Activated CD8-positive, alpha-beta T cell treated with anti-CD3 and anti-CD28 coated beads, Interleukin-2, amount 10 ng/mL, durations not matched to agents 7 days and 5 days (primary cell): ENCODE results near the gene TMEM62. TPM values are rescaled to one million over a fixed set of nuclear protein-coding genes. Genes with fewer than 3 reads are reported as not detected.
"Not testable (repeated sequence)": the region's sequence is repeated elsewhere in the genome, so short reads cannot be mapped to it uniquely, and the experiment has no call there.

Source experiments
- ATAC-seq: fragments of 150-1000 bp; cut with Tn5 transposase; one replicate; pipeline ENCODE4 v1.10.0; 2021; ENCODE audit warnings: moderate library complexity
- CTCF ChIA-PET: fragments of 350-600 bp; sonication (Branson Sonifier 250); formaldehyde crosslinking; loops from one replicate; lab custom pipeline; 2021; ENCODE audit warnings: antibody characterized with exemption; lab: Charles Lee
- POLR2A ChIA-PET: fragments of 350-600 bp; sonication (Branson Sonifier 250); formaldehyde crosslinking; loops from one replicate; lab custom pipeline; 2021; ENCODE audit warnings: antibody characterized with exemption; lab: Charles Lee
- DNase-seq: peaks from one replicate; pipeline ENCODE4 v3.0.0-alpha.2; 2020
- H3K27ac Mint-ChIP-seq: one replicate; pipeline ENCODE4 v1.8.0; 2021; ENCODE audit warnings: mild to moderate bottlenecking, mixed read lengths
- H3K27me3 Mint-ChIP-seq: one replicate; pipeline ENCODE4 v1.8.0; 2021; ENCODE audit warnings: low read depth, mixed read lengths
- H3K36me3 Mint-ChIP-seq: one replicate; pipeline ENCODE4 v1.8.0; 2021; ENCODE audit warnings: low read depth, mixed read lengths
- H3K4me1 Mint-ChIP-seq: one replicate; pipeline ENCODE4 v1.8.0; 2021; ENCODE audit warnings: low read depth, mixed read lengths
- H3K4me3 Mint-ChIP-seq: one replicate; pipeline ENCODE4 v1.8.0; 2021; ENCODE audit warnings: mild to moderate bottlenecking, mixed read lengths
- H3K9me3 Mint-ChIP-seq: one replicate; pipeline ENCODE4 v1.8.0; 2022; ENCODE audit warnings: mixed read lengths; ENCODE audit not compliant: insufficient read depth
- total RNA-seq, 2 experiments: library from RNA; stranded (reverse); gene quantifications; one replicate each; pipeline ENCODE4 v1.2.3, GENCODE V29; 2021

The TMEM62 gene
- total RNA-seq, 2 experiments from 2014 or later: 20.4 to 21.9 TPM

GRCh38 chr15:43221422-43221821, 88.0 kb downstream of the TMEM62 start:
- peaks cover 6% of the 10 kb centered on the region for H3K4me1 Mint-ChIP-seq
- ChIA-PET POLR2A (no interaction called here), CTCF (interaction anchor here (6.5 to 13.2 kb wide), 2 partner anchors 47 to 63 kb away, joined by 155 to 274 read pairs; partner anchors contain the start of gene TGM5)
- H3K27me3 Mint-ChIP-seq: peaks cover 20% of the 10 kb centered on the region
- ATAC-seq: no peak
- H3K36me3 Mint-ChIP-seq: no peaks in the 10 kb centered on the region
- DNase-seq: no peak
- no peak overlapping the region for H3K4me3 Mint-ChIP-seq
- H3K27ac Mint-ChIP-seq: no peak overlapping the region
- no peaks in the 10 kb centered on the region for H3K9me3 Mint-ChIP-seq

GRCh38 chr15:43225201-43225949, 92.0 kb downstream of the TMEM62 start:
- Mint-ChIP-seq H3K9me3 (no peaks in the 10 kb centered on the region), H3K4me3 (no peak overlapping the region), H3K4me1 (peaks cover 6% of the 10 kb centered on the region), H3K27me3 (peaks cover 20% of the 10 kb centered on the region), H3K27ac (no peak overlapping the region), H3K36me3 (no peaks in the 10 kb centered on the region)
- CTCF ChIA-PET: interaction anchor here (0.6 to 13.2 kb wide), 45 partner anchors 11 to 579 kb away, joined by 3 to 274 read pairs (median 5); partner anchors contain the start of genes CCNDBP1, LCMT2, TGM5 and TUBGCP4
- POLR2A ChIA-PET: interaction anchor here (0.6 to 1.6 kb wide), 3 partner anchors 21 to 61 kb away, joined by 3 to 13 read pairs (median 3); no protein-coding TSS in a partner anchor
- DNase-seq: peak; percentile 78
- peak; percentile 99 for ATAC-seq

GRCh38 chr15:43225950-43226255, 92.5 kb downstream of the TMEM62 start:
- not testable (repeated sequence) for ATAC-seq, H3K4me1 Mint-ChIP-seq, H3K36me3 Mint-ChIP-seq, H3K9me3 Mint-ChIP-seq, H3K27ac Mint-ChIP-seq, DNase-seq, H3K4me3 Mint-ChIP-seq
- ChIA-PET POLR2A (interaction anchor here (0.6 to 1.6 kb wide), 3 partner anchors 22 to 60 kb away, joined by 3 to 13 read pairs (median 3); no protein-coding TSS in a partner anchor), CTCF (interaction anchor here (0.6 to 13.2 kb wide), 39 partner anchors 10 to 433 kb away, joined by 3 to 274 read pairs (median 6); partner anchors contain the start of genes CCNDBP1, LCMT2, TGM5 and TUBGCP4)
- H3K27me3 Mint-ChIP-seq: peaks cover 19% of the 10 kb centered on the region

GRCh38 chr15:43226436-43227305, 93.3 kb downstream of the TMEM62 start:
- ATAC-seq (no peak), DNase-seq (no peak)
- Mint-ChIP-seq H3K27me3 (peaks cover 15% of the 10 kb centered on the region), H3K4me3 (no peak overlapping the region), H3K36me3 (no peaks in the 10 kb centered on the region), H3K9me3 (no peaks in the 10 kb centered on the region), H3K4me1 (peaks cover 6% of the 10 kb centered on the region), H3K27ac (no peak overlapping the region)
- ChIA-PET CTCF (interaction anchor here (0.9 to 13.2 kb wide), 24 partner anchors 10 to 336 kb away, joined by 3 to 274 read pairs (median 12); partner anchors contain the start of genes TGM5, TUBGCP4 and ZSCAN29), POLR2A (interaction anchor here (1.0 to 1.6 kb wide), 2 partner anchors 43 to 59 kb away, joined by 3 to 13 read pairs; no protein-coding TSS in a partner anchor)

- H3K36me3 Mint-ChIP-seq: no peaks in the 10 kb centered on the region
- ChIA-PET CTCF (interaction anchor here (0.9 to 13.2 kb wide), 6 partner anchors 9 to 54 kb away, joined by 3 to 274 read pairs (median 6); partner anchors contain the start of gene TGM5), POLR2A (interaction anchor here (0.6 kb wide), 1 partner anchor 36 kb away, joined by 3 read pairs; no protein-coding TSS in a partner anchor)
- H3K4me1 Mint-ChIP-seq: peaks cover 19% of the 10 kb centered on the region
- DNase-seq (no peak), ATAC-seq (no peak)
- H3K9me3 Mint-ChIP-seq: no peaks in the 10 kb centered on the region
- H3K4me3 Mint-ChIP-seq: no peak overlapping the region
- H3K27me3 Mint-ChIP-seq: peaks cover 7% of the 10 kb centered on the region
- no peak overlapping the region for H3K27ac Mint-ChIP-seq
Measured at GRCh38 chr15:43229977-43230376, 96.6 kb downstream of the TMEM62 start.

GRCh38 chr15:43230640-43231115, 97.3 kb downstream of the TMEM62 start:
- ATAC-seq (no peak), DNase-seq (no peak)
- no peak overlapping the region for H3K4me3 Mint-ChIP-seq
- CTCF ChIA-PET: interaction anchor here (0.9 to 13.2 kb wide), 3 partner anchors 18 to 54 kb away, joined by 3 to 274 read pairs (median 25); partner anchors contain the start of gene TGM5
- POLR2A ChIA-PET: interaction anchor here (0.6 kb wide), 1 partner anchor 35 kb away, joined by 3 read pairs; no protein-coding TSS in a partner anchor
- H3K9me3 Mint-ChIP-seq: no peaks in the 10 kb centered on the region
- H3K4me1 Mint-ChIP-seq: peaks cover 17% of the 10 kb centered on the region
- no peak overlapping the region for H3K27ac Mint-ChIP-seq
- peaks cover 7% of the 10 kb centered on the region for H3K27me3 Mint-ChIP-seq
- no peaks in the 10 kb centered on the region for H3K36me3 Mint-ChIP-seq

- ATAC-seq: no peak
- Mint-ChIP-seq H3K9me3 (no peaks in the 10 kb centered on the region), H3K4me1 (peaks cover 26% of the 10 kb centered on the region), H3K27me3 (peaks cover 7% of the 10 kb centered on the region), H3K4me3 (no peak overlapping the region), H3K27ac (no peak overlapping the region), H3K36me3 (no peaks in the 10 kb centered on the region)
- no peak for DNase-seq
- ChIA-PET CTCF (interaction anchor here (0.8 to 13.2 kb wide), 7 partner anchors 13 to 52 kb away, joined by 3 to 274 read pairs (median 3); partner anchors contain the start of gene TGM5), POLR2A (interaction anchor here (0.5 kb wide), 1 partner anchor 15 kb away, joined by 3 read pairs; no protein-coding TSS in a partner anchor)
Measured at GRCh38 chr15:43232289-43232874, 99.0 kb downstream of the TMEM62 start.

Other genes with a start within 250 kb of the TMEM62 start
- gene TTBK2, start 212.8 kb upstream of the TMEM62 start, total RNA-seq: 10 to 100 TPM; 10.1 to 13.9 TPM
- gene UBR1, start 27.5 kb upstream of the TMEM62 start, total RNA-seq: 10 to 100 TPM; 35.4 to 39.5 TPM
- gene CCNDBP1, start 51.8 kb downstream of the TMEM62 start, total RNA-seq: 10 to 100 TPM; 58.0 to 63.2 TPM
- not detected for gene EPB42, start 87.4 kb downstream of the TMEM62 start, total RNA-seq
- under 1 TPM; 0.31 to 0.37 TPM for gene TGM5, start 133.3 kb downstream of the TMEM62 start, total RNA-seq
- not detected for gene TGM7, start 168.7 kb downstream of the TMEM62 start, total RNA-seq
- 10 to 100 TPM; 12.0 to 14.2 TPM for gene LCMT2, start 197.0 kb downstream of the TMEM62 start, total RNA-seq
- 10 to 100 TPM; 30.4 to 32.1 TPM for gene ZSCAN29, start 237.5 kb downstream of the TMEM62 start, total RNA-seq
- gene TUBGCP4, start 237.5 kb downstream of the TMEM62 start, total RNA-seq: 10 to 100 TPM; 38.9 to 41.7 TPM